GM18498 (cell line): Measurements from ENCODE around the gene RAB13.

Experiments used
- ATAC-seq: cut with Tn5 transposase; IDR thresholded peaks from one replicate; pipeline ENCODE4 v1.9.1; 2021; ENCODE audit warnings: mild to moderate bottlenecking, moderate library complexity; ENCODE audit not compliant: unreplicated experiment

The RAB13 gene

GRCh38 chr1:153957744-153958110, 28.4 kb downstream of the RAB13 start:
- peak; percentile 20 for ATAC-seq

GRCh38 chr1:153956997-153957715, 29.0 kb downstream of the RAB13 start:
- no peak for ATAC-seq

- ATAC-seq = no peak
Measured at GRCh38 chr1:153954826-153955225, 31.3 kb downstream of the RAB13 start.

DNA sequence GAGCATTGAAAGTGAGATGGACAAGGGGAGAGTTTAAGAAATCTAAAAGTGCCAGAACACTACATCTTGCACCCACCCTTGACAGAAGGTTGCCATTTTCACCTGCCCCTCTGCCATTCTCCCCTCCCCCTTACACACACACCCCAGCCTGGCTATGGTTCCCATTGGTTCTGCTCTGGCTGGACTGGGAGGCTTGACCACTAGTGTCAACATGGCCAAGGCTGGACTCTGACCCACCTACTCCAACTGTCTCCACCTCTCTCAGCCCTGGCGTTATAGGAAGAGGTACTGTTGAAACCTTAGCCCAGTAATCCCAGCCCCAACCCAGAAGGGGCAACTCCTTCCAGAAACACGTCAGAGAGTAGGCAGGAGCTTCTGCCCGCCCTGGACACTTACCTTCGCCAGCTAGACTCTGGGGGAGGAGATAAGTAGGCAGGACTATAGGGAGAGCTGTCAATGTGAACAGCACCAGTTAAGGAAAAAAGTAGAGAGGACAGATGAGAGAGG, 32.2 kb downstream of the RAB13 start:
- no peak for ATAC-seq

DNA sequence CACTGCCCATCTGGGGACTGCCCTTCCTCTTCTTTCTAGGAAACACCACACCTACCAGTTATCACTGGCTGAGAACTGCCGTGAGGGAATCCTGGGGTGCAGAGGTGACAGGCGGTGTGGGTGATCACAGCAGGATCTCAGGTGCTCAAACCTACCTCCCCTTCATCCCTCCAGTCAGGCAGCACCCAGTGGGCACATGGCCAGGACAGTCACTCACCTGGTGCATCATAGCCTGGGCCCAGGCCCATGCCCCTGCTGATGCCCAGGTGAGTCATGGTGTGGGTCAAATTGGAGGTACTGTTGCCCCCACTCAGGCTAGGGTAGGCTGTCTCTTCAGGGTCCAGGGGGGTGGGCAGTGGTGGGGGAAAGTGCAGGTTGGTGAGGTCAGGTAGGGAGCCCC, 34.3 kb downstream of the RAB13 start:
- no peak for ATAC-seq

GRCh38 chr1:153951183-153951582, 35.0 kb downstream of the RAB13 start:
- no peak for ATAC-seq

DNA sequence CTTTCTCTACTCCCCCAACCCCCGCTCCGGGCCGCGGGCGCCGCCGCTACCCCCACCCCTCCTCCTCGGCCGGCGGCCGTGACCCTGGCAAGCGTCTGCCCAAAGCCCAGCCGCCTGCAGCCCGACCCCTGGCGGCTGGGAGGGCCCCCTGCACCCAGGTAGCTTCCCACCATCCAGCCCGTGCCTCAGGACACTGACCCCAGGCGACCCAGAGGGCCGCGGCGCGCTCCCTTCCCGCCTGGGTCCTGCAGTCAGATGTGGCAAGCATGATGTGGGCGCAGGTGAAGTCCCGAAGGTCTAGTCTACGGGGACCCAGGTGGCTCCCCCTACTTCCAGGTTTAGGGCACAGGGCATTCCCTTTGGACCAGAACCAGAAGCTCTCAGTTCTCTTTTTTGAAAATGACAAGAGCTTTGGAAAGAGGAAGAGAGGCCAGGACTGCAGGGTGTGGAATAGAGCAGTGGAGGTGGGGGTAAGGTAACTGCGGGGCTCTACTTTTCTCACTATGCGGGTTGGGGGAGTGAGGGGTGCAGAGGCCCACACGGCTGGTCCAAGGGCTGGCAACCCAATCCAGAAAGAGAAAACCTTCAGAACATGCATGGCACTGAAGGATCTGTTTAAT, 39.4 kb downstream of the RAB13 start, which contains the start of gene DENND4B:
Gene DENND4B (minus strand): TSS at position 97 of the 620 bp plus-strand sequence. CDS start 2,344 bp downstream, outside the sequence.
- ATAC-seq = peak; percentile 72

GRCh38 chr1:153945795-153946621, 40.1 kb downstream of the RAB13 start:
- ATAC-seq = peak; percentile 70

DNA sequence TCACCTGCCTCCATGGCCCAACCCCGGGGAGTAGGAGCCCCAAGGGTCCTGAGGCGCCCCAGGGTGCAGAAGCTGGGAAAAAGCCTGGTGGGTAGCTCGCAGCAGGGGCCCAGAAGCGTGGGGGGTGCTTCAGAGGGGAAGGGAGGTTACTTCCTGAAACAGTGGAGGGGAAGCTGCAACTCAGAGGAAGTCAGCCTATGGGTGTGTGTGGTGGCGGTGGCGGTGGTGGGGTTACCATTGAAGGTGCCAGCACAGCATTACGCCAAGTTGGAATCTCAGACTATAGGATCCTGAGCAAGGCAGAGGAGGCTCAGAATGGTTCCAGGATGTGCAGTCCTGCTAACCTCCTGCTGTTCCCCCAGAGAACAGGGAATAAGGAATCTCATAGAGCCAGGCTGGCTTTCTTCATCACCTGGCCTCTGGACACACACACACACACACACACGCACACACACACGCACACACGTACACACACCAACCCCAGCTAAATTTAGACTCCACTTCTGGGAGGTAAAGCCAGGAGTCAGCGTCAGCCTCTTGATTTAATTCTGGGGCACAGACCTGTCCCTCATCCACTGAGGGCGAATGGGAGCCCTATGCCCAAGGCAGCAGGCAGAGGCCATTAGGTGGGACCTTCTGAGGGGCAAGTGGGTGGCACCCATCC, 40.9 kb downstream of the RAB13 start:
- peak; percentile 24 for ATAC-seq

DNA sequence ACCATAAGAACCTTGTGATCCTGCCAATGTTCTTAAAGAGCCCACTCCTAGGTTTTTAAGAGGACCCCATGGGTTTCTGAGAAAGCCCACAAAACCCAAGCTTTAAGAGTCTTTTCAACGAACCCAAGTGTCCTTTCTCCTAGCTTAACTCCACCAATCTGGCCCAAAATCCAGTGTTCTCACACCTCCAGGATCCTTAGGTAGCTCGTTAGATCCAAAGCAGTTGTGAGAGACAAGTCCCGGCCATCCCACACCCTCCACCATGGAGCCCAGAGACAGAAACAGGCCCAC, 41.4 kb downstream of the RAB13 start:
- no peak for ATAC-seq

- ATAC-seq = no peak
Measured at GRCh38 chr1:153944005-153944826, 41.9 kb downstream of the RAB13 start.

- no peak for ATAC-seq
Measured at GRCh38 chr1:153942766-153943549, 43.2 kb downstream of the RAB13 start.

GRCh38 chr1:153941826-153942725, 44.1 kb downstream of the RAB13 start:
- ATAC-seq = no peak

DNA sequence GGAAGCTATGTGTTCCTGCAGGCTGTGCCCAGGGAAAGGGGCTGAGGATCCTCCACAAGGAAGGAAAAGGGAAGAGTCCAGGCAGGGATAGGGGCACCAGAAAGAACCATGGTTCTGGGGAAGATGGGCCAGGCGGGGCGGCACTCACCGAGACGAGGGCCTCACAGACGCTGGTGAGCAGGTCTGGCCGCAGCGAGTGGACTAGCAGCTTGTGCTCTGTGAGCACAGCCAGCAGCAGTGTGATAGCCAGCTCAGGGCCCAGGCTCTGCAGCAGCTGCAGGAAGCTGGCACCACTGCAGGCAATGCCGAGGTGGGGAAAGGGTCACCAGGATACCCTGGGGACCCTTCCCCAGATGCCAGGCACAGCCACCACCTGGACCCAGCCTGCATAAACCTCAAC, 45.4 kb downstream of the RAB13 start:
- no peak for ATAC-seq

DNA sequence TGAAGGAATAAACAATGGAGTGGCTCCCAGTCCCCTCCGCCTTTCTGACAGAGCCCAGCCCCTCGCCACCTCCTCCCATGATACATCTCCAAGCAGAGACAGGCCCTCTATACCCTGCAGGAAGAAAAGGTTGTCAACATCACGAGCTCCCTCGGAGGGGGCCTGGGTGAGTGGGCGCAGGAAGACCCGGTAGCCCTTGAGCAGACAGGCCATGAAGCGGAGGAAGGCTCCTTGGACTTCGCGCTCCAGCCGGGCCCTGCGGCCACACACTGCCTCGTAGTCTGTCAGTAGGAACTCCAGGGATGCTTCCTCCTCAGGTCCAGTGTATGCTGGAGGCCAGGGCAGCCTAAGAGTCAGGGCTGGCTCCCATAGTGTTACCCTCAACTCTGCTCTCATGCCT, 46.7 kb downstream of the RAB13 start:
- ATAC-seq = no peak

GRCh38 chr1:153938996-153939395, 47.1 kb downstream of the RAB13 start:
- no peak for ATAC-seq

- no peak for ATAC-seq
Measured at GRCh38 chr1:153937331-153937730, 48.8 kb downstream of the RAB13 start.

GRCh38 chr1:153936011-153936802, 49.9 kb downstream of the RAB13 start:
- ATAC-seq = no peak
